Measurements from ENCODE around the gene TFIP11. TPM values are rescaled to one million over a fixed set of nuclear protein-coding genes. Genes with fewer than 3 reads are reported as not detected.

Gene TFIP11
- total and polyA plus RNA-seq, 9 of the 15 experiments (the other 6 are each of a cell fraction or from before 2014, with no cell fraction given): 11.5 to 38.1 (median 25.2) TPM

DNA sequence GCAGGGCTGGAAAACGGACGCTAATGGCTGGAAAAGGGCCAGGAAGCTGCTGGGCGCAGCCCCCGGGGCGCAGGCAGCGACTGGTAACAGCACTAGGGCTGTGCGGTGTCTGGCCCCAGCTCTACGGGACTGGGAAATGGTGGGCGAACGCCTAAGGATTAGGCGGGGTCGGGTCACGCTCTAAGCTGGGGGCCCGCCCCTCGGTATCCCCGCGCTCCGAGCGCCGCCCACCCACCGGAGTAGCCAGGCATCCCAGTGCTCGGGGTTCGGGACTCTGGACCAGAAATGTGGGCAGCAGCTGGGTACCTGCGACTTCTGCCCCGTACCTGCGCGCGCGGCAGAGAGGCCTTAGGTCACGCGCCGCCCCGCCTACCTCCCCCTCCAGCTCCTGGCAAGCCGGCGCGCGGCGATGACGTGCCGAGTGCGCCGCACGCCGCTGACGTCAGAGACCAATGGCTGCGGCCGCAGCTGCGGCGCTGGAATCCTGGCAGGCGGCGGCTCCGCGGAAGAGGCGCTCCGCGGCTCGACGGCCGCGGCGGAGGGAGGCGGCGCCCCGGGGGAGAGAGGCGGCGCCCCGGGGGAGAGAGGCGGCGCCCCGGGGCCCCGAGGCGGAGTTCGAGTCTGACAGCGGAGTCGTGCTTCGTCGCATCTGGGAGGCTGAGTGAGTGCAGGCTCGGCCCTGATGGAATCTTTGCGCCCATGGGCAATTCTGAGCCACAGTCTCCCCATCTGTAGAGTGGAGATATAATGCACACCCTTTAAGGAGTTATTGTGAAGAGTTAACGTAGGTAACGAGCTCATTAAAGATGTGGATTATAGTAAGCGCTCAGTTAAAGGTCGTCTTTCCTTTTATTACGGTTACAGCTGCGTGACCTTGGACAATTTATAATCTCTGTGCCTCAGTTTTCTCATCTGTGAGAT, 28.6 kb downstream of the TFIP11 start, which contains the start of the genes HPS4 and SRRD (continued):
- TF ChIP-seq, protein P1, sequence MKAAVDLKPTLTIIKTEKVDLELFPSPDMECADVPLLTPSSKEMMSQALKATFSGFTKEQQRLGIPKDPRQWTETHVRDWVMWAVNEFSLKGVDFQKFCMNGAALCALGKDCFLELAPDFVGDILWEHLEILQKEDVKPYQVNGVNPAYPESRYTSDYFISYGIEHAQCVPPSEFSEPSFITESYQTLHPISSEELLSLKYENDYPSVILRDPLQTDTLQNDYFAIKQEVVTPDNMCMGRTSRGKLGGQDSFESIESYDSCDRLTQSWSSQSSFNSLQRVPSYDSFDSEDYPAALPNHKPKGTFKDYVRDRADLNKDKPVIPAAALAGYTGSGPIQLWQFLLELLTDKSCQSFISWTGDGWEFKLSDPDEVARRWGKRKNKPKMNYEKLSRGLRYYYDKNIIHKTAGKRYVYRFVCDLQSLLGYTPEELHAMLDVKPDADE (conservative IDR thresholded peaks at IDR 0.05; ENCODE audit: control insufficient read depth, low read depth, low read length): peak; percentile 72
- peak; percentile 67; the same call in 1 of the 2 replicates for TF ChIP-seq PHF8 (IDR thresholded peaks at IDR 0.05; ENCODE audit: borderline replicate concordance, low read length)
- TF ChIP-seq, protein P2, sequence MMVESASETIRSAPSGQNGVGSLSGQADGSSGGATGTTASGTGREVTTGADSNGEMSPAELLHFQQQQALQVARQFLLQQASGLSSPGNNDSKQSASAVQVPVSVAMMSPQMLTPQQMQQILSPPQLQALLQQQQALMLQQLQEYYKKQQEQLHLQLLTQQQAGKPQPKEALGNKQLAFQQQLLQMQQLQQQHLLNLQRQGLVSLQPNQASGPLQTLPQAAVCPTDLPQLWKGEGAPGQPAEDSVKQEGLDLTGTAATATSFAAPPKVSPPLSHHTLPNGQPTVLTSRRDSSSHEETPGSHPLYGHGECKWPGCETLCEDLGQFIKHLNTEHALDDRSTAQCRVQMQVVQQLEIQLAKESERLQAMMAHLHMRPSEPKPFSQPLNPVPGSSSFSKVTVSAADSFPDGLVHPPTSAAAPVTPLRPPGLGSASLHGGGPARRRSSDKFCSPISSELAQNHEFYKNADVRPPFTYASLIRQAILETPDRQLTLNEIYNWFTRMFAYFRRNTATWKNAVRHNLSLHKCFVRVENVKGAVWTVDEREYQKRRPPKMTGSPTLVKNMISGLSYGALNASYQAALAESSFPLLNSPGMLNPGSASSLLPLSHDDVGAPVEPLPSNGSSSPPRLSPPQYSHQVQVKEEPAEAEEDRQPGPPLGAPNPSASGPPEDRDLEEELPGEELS (CRISPR knock-in tag; IDR thresholded peaks at IDR 0.05; ENCODE audit: borderline replicate concordance): peak; percentile 35; the same call in 1 of the 2 replicates
- TF ChIP-seq MTA1 (IDR thresholded peaks at IDR 0.05; ENCODE audit: borderline replicate concordance): peak; percentile 98
- peak; percentile 85 for TF ChIP-seq JUND (IDR thresholded peaks at IDR 0.05; ENCODE audit: borderline replicate concordance, low read depth, low read length)
- no peak; the same call in 1 of the 3 replicates for TF ChIP-seq JUND (tag; IDR thresholded peaks at IDR 0.05; ENCODE audit: borderline replicate concordance, low read depth, low read length)
- TF ChIP-seq, protein P3, sequence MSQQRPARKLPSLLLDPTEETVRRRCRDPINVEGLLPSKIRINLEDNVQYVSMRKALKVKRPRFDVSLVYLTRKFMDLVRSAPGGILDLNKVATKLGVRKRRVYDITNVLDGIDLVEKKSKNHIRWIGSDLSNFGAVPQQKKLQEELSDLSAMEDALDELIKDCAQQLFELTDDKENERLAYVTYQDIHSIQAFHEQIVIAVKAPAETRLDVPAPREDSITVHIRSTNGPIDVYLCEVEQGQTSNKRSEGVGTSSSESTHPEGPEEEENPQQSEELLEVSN (IDR thresholded peaks at IDR 0.05; ENCODE audit: borderline replicate concordance in 1 of 2, extremely low read depth in 1 of 2, insufficient read depth in 1 of 2, insufficient read length in 1 of 2, low read depth in 1 of 2, low read length in 1 of 2, poor library complexity in 1 of 2, severe bottlenecking in 1 of 2): peak; percentile 32 to 63
- TF ChIP-seq, protein P4, sequence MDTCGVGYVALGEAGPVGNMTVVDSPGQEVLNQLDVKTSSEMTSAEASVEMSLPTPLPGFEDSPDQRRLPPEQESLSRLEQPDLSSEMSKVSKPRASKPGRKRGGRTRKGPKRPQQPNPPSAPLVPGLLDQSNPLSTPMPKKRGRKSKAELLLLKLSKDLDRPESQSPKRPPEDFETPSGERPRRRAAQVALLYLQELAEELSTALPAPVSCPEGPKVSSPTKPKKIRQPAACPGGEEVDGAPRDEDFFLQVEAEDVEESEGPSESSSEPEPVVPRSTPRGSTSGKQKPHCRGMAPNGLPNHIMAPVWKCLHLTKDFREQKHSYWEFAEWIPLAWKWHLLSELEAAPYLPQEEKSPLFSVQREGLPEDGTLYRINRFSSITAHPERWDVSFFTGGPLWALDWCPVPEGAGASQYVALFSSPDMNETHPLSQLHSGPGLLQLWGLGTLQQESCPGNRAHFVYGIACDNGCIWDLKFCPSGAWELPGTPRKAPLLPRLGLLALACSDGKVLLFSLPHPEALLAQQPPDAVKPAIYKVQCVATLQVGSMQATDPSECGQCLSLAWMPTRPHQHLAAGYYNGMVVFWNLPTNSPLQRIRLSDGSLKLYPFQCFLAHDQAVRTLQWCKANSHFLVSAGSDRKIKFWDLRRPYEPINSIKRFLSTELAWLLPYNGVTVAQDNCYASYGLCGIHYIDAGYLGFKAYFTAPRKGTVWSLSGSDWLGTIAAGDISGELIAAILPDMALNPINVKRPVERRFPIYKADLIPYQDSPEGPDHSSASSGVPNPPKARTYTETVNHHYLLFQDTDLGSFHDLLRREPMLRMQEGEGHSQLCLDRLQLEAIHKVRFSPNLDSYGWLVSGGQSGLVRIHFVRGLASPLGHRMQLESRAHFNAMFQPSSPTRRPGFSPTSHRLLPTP (IDR thresholded peaks at IDR 0.05; ENCODE audit: borderline replicate concordance, extremely low read depth, insufficient read length): peak; percentile 21
- peak; percentile 86 for TF ChIP-seq KHSRP (IDR thresholded peaks at IDR 0.05)
- TF ChIP-seq, protein P5, sequence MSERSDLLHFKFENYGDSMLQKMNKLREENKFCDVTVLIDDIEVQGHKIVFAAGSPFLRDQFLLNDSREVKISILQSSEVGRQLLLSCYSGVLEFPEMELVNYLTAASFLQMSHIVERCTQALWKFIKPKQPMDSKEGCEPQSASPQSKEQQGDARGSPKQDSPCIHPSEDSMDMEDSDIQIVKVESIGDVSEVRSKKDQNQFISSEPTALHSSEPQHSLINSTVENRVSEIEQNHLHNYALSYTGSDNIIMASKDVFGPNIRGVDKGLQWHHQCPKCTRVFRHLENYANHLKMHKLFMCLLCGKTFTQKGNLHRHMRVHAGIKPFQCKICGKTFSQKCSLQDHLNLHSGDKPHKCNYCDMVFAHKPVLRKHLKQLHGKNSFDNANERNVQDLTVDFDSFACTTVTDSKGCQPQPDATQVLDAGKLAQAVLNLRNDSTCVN (CRISPR knock-in tag; IDR thresholded peaks at IDR 0.05): no peak
- peak; percentile 34 to 90 for TF ChIP-seq RCOR1 (IDR thresholded peaks at IDR 0.05; ENCODE audit: borderline replicate concordance in 1 of 2, low read depth in 2 of 2, low read length in 2 of 2)
- TF ChIP-seq THRAP3 (IDR thresholded peaks at IDR 0.05; ENCODE audit: borderline replicate concordance): no peak
- peak; percentile 87 for TF ChIP-seq RBBP5 (IDR thresholded peaks at IDR 0.05; ENCODE audit: borderline replicate concordance, insufficient read depth, low read length, poor library complexity, severe bottlenecking)
- 0 out of 2 replicates have a peak, but pooled peaks have one; percentile 30 for TF ChIP-seq ZNF766 (CRISPR knock-in tag; conservative IDR thresholded peaks at IDR 0.05)
- TF ChIP-seq SIX5 (IDR thresholded peaks at IDR 0.05; ENCODE audit: borderline replicate concordance in 1 of 2, insufficient read depth in 1 of 2, low read depth in 1 of 2, low read length in 2 of 2): peak in 1 of 2 experiments; percentile 29; a peak in 2 of 4 replicates
